GM12878 (cell line): ENCODE measurements around the gene RNF166. TPM values are rescaled to one million over a fixed set of nuclear protein-coding genes. Genes with fewer than 3 reads are reported as not detected.

Experiments
- ATAC-seq: fragments of 200-7000 bp; cut with Tn5 transposase; 3 replicates; pipeline ENCODE4 v1.9.1; 2020; ENCODE audit warnings: mild to moderate bottlenecking, moderate library complexity
- BruUV-seq: library from RNA; stranded (reverse); fragments of 400-500 nt; replicated peaks from 2 replicates; lab custom pipeline; 2021; lab: Mats Ljungman, UMichigan
- CTCF ChIA-PET: fragments of 300-600 bp; sonication (Branson Sonifier 250); formaldehyde crosslinking; extraction: SDS; loops from one replicate; lab custom pipeline; 2021; ENCODE audit warnings: inconsistent platforms; lab: Yijun Ruan, JAX
- POLR2A ChIA-PET: fragments of 350-600 bp; formaldehyde crosslinking; extraction: SDS; loops from one replicate; lab custom pipeline; 2021; ENCODE audit warnings: inconsistent platforms; lab: Charles Lee
- RAD21 ChIA-PET: fragments of 300-600 bp; sonication (Branson Sonifier 250); formaldehyde crosslinking; loops from one replicate; lab custom pipeline; 2023; ENCODE audit warnings: antibody characterized with exemption; ENCODE audit not compliant: unreplicated experiment; lab: Charles Lee
- SMC1A ChIA-PET: fragments of 300-600 bp; sonication (Branson Sonifier 250); formaldehyde crosslinking; loops from one replicate; lab custom pipeline; 2023; ENCODE audit not compliant: unreplicated experiment, uncharacterized antibody; lab: Charles Lee
- DNase-seq: peaks from one replicate; pipeline ENCODE4 v3.0.0-alpha.2; 2011; ENCODE audit warnings: low read depth, low spot score
- FAIRE-seq: peaks from 3 replicates; lab custom pipeline; 2011; peaks lifted over from hg19 to GRCh38; lab: Jason Lieb, UNC
- H2AFZ ChIP-seq: 2 replicates; pipeline ENCODE4 v1.6.0; 2011; ENCODE audit warnings: low read depth, low read length, control low read depth; ENCODE audit not compliant: control insufficient read depth
- H3K27ac ChIP-seq: 2 replicates; pipeline ENCODE4 v1.5.1; 2011; ENCODE audit warnings: control low read depth; ENCODE audit not compliant: control insufficient read depth, insufficient read depth
- H3K27me3 ChIP-seq, 2 experiments: replicated peaks in 1 of 2; 2 replicates each; pipeline versions ENCODE4 v1.6.0 to v1.6.1; 2011; ENCODE audit warnings: low read length in 1 of 2; ENCODE audit not compliant: control insufficient read depth in 2 of 2, insufficient read depth in 2 of 2
- H3K36me3 ChIP-seq, 2 experiments: 2 replicates each; pipeline ENCODE4 v1.5.1; 2011; ENCODE audit warnings: low read length in 1 of 2; ENCODE audit not compliant: control insufficient read depth in 2 of 2, insufficient read depth in 2 of 2
- H3K4me1 ChIP-seq: 2 replicates; pipeline ENCODE4 v1.6.1; 2011; ENCODE audit warnings: mild to moderate bottlenecking, low read length, moderate library complexity, mixed read lengths; ENCODE audit not compliant: control insufficient read depth, insufficient read depth
- H3K4me2 ChIP-seq: 2 replicates; pipeline ENCODE4 v1.6.0; 2011; ENCODE audit warnings: control low read depth; ENCODE audit not compliant: control insufficient read depth, insufficient read depth
- H3K4me3 ChIP-seq: fragments of 200-600 bp; sonication (generic); 2 replicates; pipeline ENCODE4 v1.5.1; 2016
- H3K79me2 ChIP-seq: 2 replicates; pipeline ENCODE4 v1.6.0; 2011; ENCODE audit warnings: low read length; ENCODE audit not compliant: control insufficient read depth, insufficient read depth
- H3K9ac ChIP-seq: 2 replicates; pipeline ENCODE4 v1.8.0; 2011; ENCODE audit warnings: low read length, control low read depth, mixed read lengths; ENCODE audit not compliant: control insufficient read depth, insufficient read depth
- H3K9me3 ChIP-seq: replicated peaks from 3 replicates; pipeline ENCODE4 v1.5.1; 2011; ENCODE audit warnings: mild to moderate bottlenecking, low read length; ENCODE audit not compliant: control insufficient read depth, insufficient read depth
- H4K20me1 ChIP-seq: 2 replicates; pipeline ENCODE4 v1.6.0; 2011; ENCODE audit not compliant: control insufficient read depth, insufficient read depth
- CBFB ChIP-seq: IDR thresholded peaks from 2 replicates; pipeline ENCODE4 v1.6.1; 2016; ENCODE audit warnings: antibody characterized with exemption, low read depth
- CBX3 ChIP-seq: fragments of 200-600 bp; sonication (generic); IDR thresholded peaks from 2 replicates; pipeline ENCODE4 v1.6.1; 2016; ENCODE audit warnings: low read depth, borderline replicate concordance
- DPF2 ChIP-seq: fragments of 450-650 bp; IDR thresholded peaks from 2 replicates; pipeline ENCODE4 v1.6.1; 2017; ENCODE audit warnings: mild to moderate bottlenecking
- E4F1 ChIP-seq: fragments of 450-650 bp; IDR thresholded peaks from 2 replicates; pipeline ENCODE4 v1.6.1; 2018; ENCODE audit warnings: borderline replicate concordance, mild to moderate bottlenecking; ENCODE audit not compliant: partially characterized antibody
- IKZF1 ChIP-seq: fragments of 450-650 bp; conservative IDR thresholded peaks from 2 replicates; pipeline ENCODE4 v1.6.1; 2017; ENCODE audit warnings: antibody characterized with exemption, mild to moderate bottlenecking
- MAX ChIP-seq: IDR thresholded peaks from 2 replicates; pipeline ENCODE4 v1.6.1; 2012; ENCODE audit warnings: low read depth, low read length, improper control_type of control experiment
- MXI1 ChIP-seq: fragments of 150-350 bp; IDR thresholded peaks from 2 replicates; pipeline ENCODE4 v1.6.1; 2011; ENCODE audit warnings: low read depth, mild to moderate bottlenecking, inconsistent platforms, low read length, improper control_type of control experiment
- NBN ChIP-seq: fragments of 450-650 bp; IDR thresholded peaks from 2 replicates; pipeline ENCODE4 v1.6.1; 2016
- NR2C2 ChIP-seq: IDR thresholded peaks from 2 replicates; pipeline ENCODE4 v1.6.1; 2011; ENCODE audit warnings: borderline replicate concordance, low read depth; ENCODE audit not compliant: control insufficient read depth, insufficient read length
- NRF1 ChIP-seq: conservative IDR thresholded peaks from 2 replicates; pipeline ENCODE4 v1.6.1; 2011; ENCODE audit warnings: mild to moderate bottlenecking, low read depth, low read length, improper control_type of control experiment
- POLR2A ChIP-seq: IDR thresholded peaks from 2 replicates; pipeline ENCODE4 v1.6.1; 2011; ENCODE audit warnings: low read depth, mild to moderate bottlenecking, low read length
- POLR2AphosphoS5 ChIP-seq: IDR thresholded peaks from 2 replicates; pipeline ENCODE4 v1.6.1; 2011; ENCODE audit warnings: mild to moderate bottlenecking, low read length, inconsistent platforms
- SREBF2 ChIP-seq: IDR thresholded peaks from 2 replicates; pipeline ENCODE4 v1.6.1; 2012; ENCODE audit warnings: mild to moderate bottlenecking, low read length
- ZNF24 ChIP-seq: fragments of 450-650 bp; IDR thresholded peaks from 2 replicates; pipeline ENCODE4 v1.6.1; 2017; ENCODE audit warnings: antibody characterized with exemption, mild to moderate bottlenecking
- ZSCAN29 ChIP-seq: fragments of 450-650 bp; IDR thresholded peaks from 2 replicates; pipeline ENCODE4 v1.6.1; 2017; ENCODE audit warnings: mild to moderate bottlenecking, moderate library complexity
- WGBS: methylation state at CpG from one replicate; pipeline ENCODE4 v1.1.6; 2016; ENCODE audit warnings: low lambda C conversion rate; ENCODE audit not compliant: insufficient replicate concordance, insufficient coverage; ENCODE audit errors: missing lambda C conversion rate; 5-methylcytosine and 5-hydroxymethylcytosine counted together
- in situ Hi-C: fragments of 300-500 bp; cut with MboI; formaldehyde crosslinking; loops from 9 replicates; pipeline ENCODE4 v1.14.3; 2018; ENCODE audit warnings: mixed read lengths
- intact Hi-C: fragments of 100-400 bp; cut with micrococcal nuclease; formaldehyde crosslinking; loops from one replicate; pipeline ENCODE4 v1.14.2; 2022; ENCODE audit not compliant: unreplicated experiment
- polyA plus RNA-seq, 11 experiments: library from polyadenylated mRNA; depleted of rRNA in 4 of 11; unstranded in 6 of 11; stranded (reverse) in 5 of 11; fragments of >200 nt; fragmentation: Nextera tagmentation in 4 of 11; fragmentation: Illumina TruSeq in 1 of 11; extraction: Ambion mirVana in 4 of 11; extraction: Trizol in 1 of 11; gene quantifications; 1 replicate in 1 of 11; 2 replicates in 10 of 11; pipeline versions ENCODE4 v1.2.1 to v1.2.3, GENCODE V29; 2011 to 2016; ENCODE audit warnings: inconsistent platforms in 2 of 11, missing spikeins in 2 of 11, low read depth in 1 of 11
- total RNA-seq, 4 experiments: library from RNA; depleted of rRNA in 3 of 4; stranded (reverse); fragments of >200 nt in 3 of 4; fragmentation: Illumina TruSeq in 1 of 4; extraction: Trizol in 1 of 4; gene quantifications; 2 replicates each; pipeline versions ENCODE4 v1.2.1 to v1.2.3, GENCODE V29; 2013 to 2021

The RNF166 gene
- total and polyA plus RNA-seq, 10 of the 15 experiments (the other 5 are each of a cell fraction or from before 2014, with no cell fraction given): 0.48 to 32.8 (median 12.1) TPM

- H2AFZ ChIP-seq: no peak overlapping the region
- DNase-seq (no peak), ATAC-seq (no peak)
- TF ChIP-seq ZNF24 (no peak), SREBF2 (no peak), POLR2A (no peak)
- TF ChIP-seq, all 136 proteins: peak for 0
- 97% methylated on average over 10 of the region's 10 CpGs for WGBS
- no peak for FAIRE-seq
- no peak overlapping the region for H3K4me2 ChIP-seq
- in situ Hi-C loops: no loop called here
- RAD21 ChIA-PET: no interaction called here
- H3K36me3 ChIP-seq: peaks cover 0 to 6% of the 10 kb centered on the region in 2 experiments; a peak in 2 of 4 replicates
- H3K9me3 ChIP-seq: no peaks in the 10 kb centered on the region
- H3K4me1 ChIP-seq: peaks cover 12% of the 10 kb centered on the region
- CTCF ChIA-PET: no interaction called here
- POLR2A ChIA-PET: no interaction called here
- no TSS peak for BruUV-seq
- H4K20me1 ChIP-seq: no peaks in the 10 kb centered on the region
- H3K27ac ChIP-seq: no peak overlapping the region
- no peaks in the 10 kb centered on the region; a peak in 1 of 4 replicates for H3K27me3 ChIP-seq
- intact Hi-C loops: no loop called here
- SMC1A ChIA-PET: no interaction called here
- H3K79me2 ChIP-seq: no peaks in the 10 kb centered on the region
- no peak overlapping the region for H3K4me3 ChIP-seq
- H3K9ac ChIP-seq: no peak overlapping the region
Observed at GRCh38 chr16:88692861-88693260, 13.3 kb downstream of the RNF166 start.

GRCh38 chr16:88691924-88692560 is 14.2 kb downstream of the RNF166 start:
- SMC1A ChIA-PET: no interaction called here
- Histone ChIP-seq H3K9me3 (no peaks in the 10 kb centered on the region), H3K36me3 (peaks cover 0 to under 1% of the 10 kb centered on the region in 2 experiments; a peak in 2 of 4 replicates), H3K4me3 (no peak overlapping the region), H2AFZ (no peak overlapping the region), H3K4me1 (peaks cover 12% of the 10 kb centered on the region), H3K27ac (no peak overlapping the region), H3K27me3 (no peaks in the 10 kb centered on the region; a peak in 1 of 4 replicates), H3K9ac (no peak overlapping the region), H3K4me2 (peak overlapping the region; percentile 15; the same call in 1 of the 2 replicates), H3K79me2 (no peaks in the 10 kb centered on the region), H4K20me1 (no peaks in the 10 kb centered on the region)
- RAD21 ChIA-PET: no interaction called here
- in situ Hi-C loops: no loop called here
- peak; percentile 60 for ATAC-seq
- FAIRE-seq: no peak
- CTCF ChIA-PET: no interaction called here
- intact Hi-C loops: no loop called here
- no TSS peak for BruUV-seq
- DNase-seq: no peak
- POLR2A ChIA-PET: interaction anchor here (0.7 kb wide), 1 partner anchor 8 kb away, joined by 3 read pairs; no protein-coding TSS in a partner anchor
- 19% methylated on average over 19 of the region's 26 CpGs for WGBS
- TF ChIP-seq E4F1 (no peak), POLR2AphosphoS5 (no peak), NR2C2 (no peak), CBX3 (no peak), DPF2 (no peak), MXI1 (no peak), CBFB (no peak), IKZF1 (0 out of 2 replicates have a peak, but pooled peaks have one; percentile 44), NBN (no peak), MAX (no peak), NRF1 (no peak), ZSCAN29 (no peak), SREBF2 (no peak)
